GM19099 (cell line): Measurements from ENCODE around the gene INF2.

Experiments
- POLR2A ChIP-seq: IDR thresholded peaks from 3 replicates; pipeline ENCODE4 v1.6.1; 2011; ENCODE audit warnings: low read depth; ENCODE audit not compliant: insufficient read length; ENCODE audit errors: extremely low read depth

The INF2 gene

GRCh38 chr14:104767634-104767918 is 78.2 kb downstream of the INF2 start:
- no peak for TF ChIP-seq POLR2A

GRCh38 chr14:104768437-104769323 is 79.3 kb downstream of the INF2 start:
- TF ChIP-seq POLR2A = no peak

DNA sequence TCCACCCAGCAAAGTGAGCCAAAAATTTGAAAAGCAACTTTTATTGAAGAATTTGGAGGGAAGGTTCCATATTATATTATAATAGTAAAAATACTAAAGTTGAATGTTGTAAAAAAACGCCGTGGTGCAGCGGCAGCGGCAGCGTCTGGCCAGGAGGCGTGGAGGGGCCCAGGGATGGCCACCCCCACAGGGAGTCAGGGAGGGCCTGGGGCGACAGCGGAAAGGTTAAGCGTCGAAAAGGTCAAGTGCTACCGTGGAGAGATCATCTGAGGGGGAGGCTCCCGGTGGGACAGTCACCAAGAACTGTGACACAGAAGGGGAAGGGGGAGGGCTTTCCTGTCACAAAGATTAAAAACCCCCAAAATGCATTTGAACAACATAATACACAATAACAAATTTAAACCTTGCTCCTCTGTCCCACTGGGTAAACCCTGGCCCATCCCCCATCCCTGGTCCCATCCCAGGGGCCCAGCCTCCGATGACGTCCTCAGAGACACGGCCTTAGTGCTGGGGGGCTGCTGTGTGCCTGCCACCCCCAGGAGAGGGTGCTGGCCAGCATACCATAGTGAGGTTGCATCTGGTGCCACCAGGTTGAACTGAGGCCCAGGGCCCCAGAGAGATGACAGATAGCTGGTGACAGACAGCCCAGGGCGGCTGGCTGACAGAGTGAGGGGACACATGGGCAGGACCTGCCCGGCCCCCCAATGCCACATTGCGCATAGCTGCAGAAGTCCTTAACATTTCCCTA is 80.1 kb downstream of the INF2 start:
- no peak for TF ChIP-seq POLR2A

- TF ChIP-seq POLR2A = no peak
Observed at GRCh38 chr14:104770072-104770579, 80.7 kb downstream of the INF2 start.

- no peak for TF ChIP-seq POLR2A
Observed at GRCh38 chr14:104770851-104771272, 81.4 kb downstream of the INF2 start.

DNA sequence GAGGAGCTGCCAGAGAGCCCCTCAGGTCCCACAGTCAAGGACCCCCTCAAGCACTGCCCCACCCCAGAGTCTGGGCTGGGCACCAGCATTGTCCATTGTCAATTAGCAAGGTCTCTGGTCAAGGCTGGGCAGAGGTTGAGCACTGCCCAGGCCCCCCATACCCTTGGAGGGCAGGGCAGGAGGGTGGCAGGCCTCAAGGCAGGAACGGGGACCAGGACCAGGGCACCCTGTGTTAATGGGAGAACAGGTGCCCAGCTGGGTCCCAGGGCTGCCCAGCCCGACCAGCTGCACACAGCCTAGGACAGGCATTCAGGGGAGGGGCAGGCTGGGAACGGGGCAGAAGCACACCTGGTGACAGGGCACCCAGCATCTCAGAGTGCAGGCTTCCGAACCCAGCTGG is 82.0 kb downstream of the INF2 start:
- no peak for TF ChIP-seq POLR2A
